ENCODE measurements around the gene MFSD2B. TPM values are rescaled to one million over a fixed set of nuclear protein-coding genes. Genes with fewer than 3 reads are reported as not detected.
A peak's percentile ranks its signal among the peaks of the same experiment; 100 is the strongest.
"Not testable (repeated sequence)": the region's sequence is repeated elsewhere in the genome, so short reads cannot be mapped to it uniquely, and the experiment has no call there.

MFSD2B gene
- total RNA-seq, 1 experiment from 2014 or later: not detected

GRCh38 chr2:24043133-24043532 is 33.2 kb downstream of the MFSD2B start:
- H3K9me3 ChIP-seq, H3K4me3 ChIP-seq, DNase-seq, H3K27me3 ChIP-seq: not testable (repeated sequence)
- H3K36me3 ChIP-seq: peaks cover 23% of the 10 kb centered on the region

DNA sequence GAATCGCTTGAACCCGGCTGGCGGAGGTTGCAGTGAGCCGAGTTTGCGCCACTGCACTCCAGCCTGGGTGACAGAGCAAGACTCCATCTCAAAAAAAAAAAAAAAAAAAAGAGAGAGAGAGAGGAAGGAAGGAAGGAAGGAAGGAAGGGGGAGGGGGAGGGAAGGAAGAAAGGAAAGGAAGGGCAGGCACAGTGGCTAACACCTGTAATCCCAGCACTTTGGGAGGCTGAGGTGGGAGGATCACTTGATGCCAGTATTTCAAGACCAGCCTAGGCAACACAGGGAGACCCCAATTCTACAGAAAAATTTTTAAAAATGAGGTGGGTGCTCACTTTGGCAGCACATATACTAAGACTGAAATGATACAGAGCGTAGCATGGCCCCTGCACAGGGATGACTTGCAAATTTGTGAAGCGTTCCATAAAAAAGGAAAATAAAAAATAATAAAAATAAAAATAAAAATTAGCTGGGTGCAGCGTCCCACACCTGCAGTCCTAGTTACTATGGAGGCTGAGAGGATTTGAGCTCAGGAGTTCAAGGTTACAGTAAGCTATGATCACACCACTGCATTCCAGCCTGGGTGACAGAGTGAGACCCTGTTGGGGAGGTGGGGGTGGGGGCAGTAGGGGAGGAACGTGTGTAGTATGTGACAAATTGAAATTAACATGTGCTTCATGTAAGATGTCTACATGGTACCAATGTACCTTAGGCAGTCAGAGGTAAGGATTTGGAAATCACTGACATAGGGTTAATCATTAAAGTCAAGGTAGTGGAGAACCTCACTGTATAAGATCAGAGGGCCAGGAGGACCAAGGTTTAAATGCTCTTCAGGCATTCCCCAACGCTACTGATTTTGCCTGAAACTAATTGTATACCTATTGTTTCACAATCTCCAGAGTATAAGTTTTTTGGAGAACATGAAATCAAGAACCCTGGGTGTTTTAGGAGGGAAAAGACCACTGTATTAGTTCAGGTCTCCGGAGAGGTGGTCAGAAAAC is 35.9 kb downstream of the MFSD2B start:
- H3K4me3 ChIP-seq: peak overlapping the region; percentile 78
- H3K9me3 ChIP-seq: no peaks in the 10 kb centered on the region

GRCh38 chr2:24046599-24046929 is 36.7 kb downstream of the MFSD2B start:
- DNase-seq: no peak
- Histone ChIP-seq H3K4me3 (peak overlapping the region; percentile 78), H3K9me3 (no peaks in the 10 kb centered on the region), H3K27me3 (no peaks in the 10 kb centered on the region), H3K36me3 (peaks cover 6% of the 10 kb centered on the region)

More for the DNA sequence above, 35.9 kb downstream of the MFSD2B start:
- no peak for DNase-seq
- H3K27me3 ChIP-seq: no peaks in the 10 kb centered on the region
- peaks cover 6% of the 10 kb centered on the region for H3K36me3 ChIP-seq

DNA sequence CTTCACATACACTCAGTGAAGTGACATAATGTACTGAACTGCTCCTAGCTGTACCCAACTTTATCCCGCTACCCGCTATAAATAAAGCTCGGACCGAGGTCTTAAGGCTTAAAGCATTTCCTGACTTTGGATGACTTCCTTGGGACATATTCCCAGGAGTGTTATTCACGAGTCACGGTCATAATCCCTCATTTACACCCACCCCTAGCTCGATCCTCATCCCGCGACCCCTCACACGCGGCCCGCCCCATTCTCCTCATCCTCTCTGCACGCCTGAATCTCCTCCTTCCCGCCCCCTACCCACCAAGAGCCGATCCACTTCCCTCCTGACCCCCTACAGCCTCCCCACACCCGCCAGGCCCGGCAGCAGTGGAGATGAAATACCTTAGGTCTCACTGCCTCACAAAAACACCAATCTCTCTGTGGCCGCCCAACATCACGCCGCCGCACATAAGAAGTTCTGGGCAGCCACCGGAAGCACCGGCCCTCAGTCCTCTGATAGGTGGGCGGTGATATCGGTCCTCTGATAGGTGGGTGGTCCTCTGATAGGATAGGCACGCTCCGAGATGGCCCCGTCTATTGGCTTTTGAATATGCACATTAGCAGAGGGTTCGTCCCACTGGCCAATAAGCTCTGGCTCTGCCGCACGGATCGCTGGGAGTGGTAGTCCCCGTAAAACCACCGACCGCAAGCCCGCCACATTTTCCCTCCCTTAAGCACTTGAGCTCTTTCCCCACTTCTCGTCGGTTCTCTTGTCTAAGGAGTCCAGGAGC is 37.2 kb downstream of the MFSD2B start, which contains the start of gene WDCP:
WDCP (minus strand) TSS at position 462 of the 773 bp plus-strand sequence. CDS start 7,897 bp downstream, outside the sequence.
- DNase-seq: peak; percentile 98
- Histone ChIP-seq H3K27me3 (no peaks in the 10 kb centered on the region), H3K4me3 (peak within 1 kb of the TSS; percentile 78), H3K9me3 (no peaks in the 10 kb centered on the region), H3K36me3 (peaks cover 6% of the 10 kb centered on the region)

DNA sequence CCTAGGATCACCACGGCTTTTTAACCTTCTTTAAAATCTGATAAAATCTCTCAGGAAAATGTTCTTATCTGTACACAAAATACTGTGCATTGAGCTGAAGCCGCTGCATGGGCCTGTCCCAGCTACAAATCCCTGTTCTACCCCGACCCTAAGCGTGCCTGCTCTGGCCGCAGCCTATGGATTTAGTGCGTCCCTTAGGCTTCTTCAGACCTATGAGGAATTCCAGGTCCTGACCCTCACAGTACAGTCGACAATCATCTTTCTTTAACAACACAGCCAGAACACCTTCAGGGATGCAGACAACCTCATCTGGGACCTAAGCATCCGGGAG is 37.8 kb downstream of the MFSD2B start:
- Histone ChIP-seq H3K27me3 (no peaks in the 10 kb centered on the region), H3K36me3 (peaks cover 6% of the 10 kb centered on the region), H3K9me3 (no peaks in the 10 kb centered on the region), H3K4me3 (peak overlapping the region; percentile 78)
- DNase-seq: no peak

GRCh38 chr2:24048769-24049484 is 39.0 kb downstream of the MFSD2B start:
- no peak for DNase-seq
- Histone ChIP-seq H3K4me3 (peak overlapping the region; percentile 38), H3K27me3 (no peaks in the 10 kb centered on the region), H3K9me3 (no peaks in the 10 kb centered on the region), H3K36me3 (peaks cover 2% of the 10 kb centered on the region; the same call in 1 of the 2 replicates)

DNA sequence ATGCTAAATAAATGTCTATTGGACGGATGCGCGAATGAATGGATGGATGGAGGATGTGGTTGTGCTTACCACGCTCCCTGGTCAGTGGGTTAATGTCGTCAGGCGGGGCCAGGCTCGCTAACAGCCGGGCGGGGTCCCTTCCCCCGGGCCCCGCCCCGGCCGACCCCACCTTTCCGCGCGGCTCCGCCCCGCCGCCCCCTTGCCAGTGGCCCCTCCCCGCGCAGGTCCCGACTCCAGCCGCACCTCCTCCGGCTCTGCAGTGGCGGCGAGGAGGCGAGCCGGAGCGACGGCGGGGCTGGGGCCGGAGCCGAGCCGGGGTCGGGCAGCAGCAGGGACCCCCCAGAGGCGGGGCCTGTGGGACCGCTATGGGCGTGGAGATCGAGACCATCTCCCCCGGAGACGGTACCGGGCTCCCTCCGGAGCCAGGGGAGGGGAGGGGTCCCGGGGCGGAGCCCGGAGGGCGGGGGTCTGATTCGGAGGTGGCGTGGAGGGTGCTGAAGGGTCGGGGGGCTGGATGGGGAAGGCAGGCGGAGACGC is 39.7 kb downstream of the MFSD2B start, which contains the start of gene FKBP1B:
FKBP1B (plus strand) TSS at position 257 of the 537 bp plus-strand sequence; CDS start at position 366, 109 bp downstream.
- no peaks in the 10 kb centered on the region for H3K9me3 ChIP-seq
- no peaks in the 10 kb centered on the region for H3K27me3 ChIP-seq
- H3K36me3 ChIP-seq: peaks cover 2% of the 10 kb centered on the region; the same call in 1 of the 2 replicates
- peak within 1 kb of the TSS; percentile 38 for H3K4me3 ChIP-seq
- DNase-seq: peak; percentile 48

- H3K27me3 ChIP-seq: no peaks in the 10 kb centered on the region
- no peak for DNase-seq
- no peaks in the 10 kb centered on the region for H3K9me3 ChIP-seq
- no peaks in the 10 kb centered on the region for H3K36me3 ChIP-seq
- H3K4me3 ChIP-seq: no peak overlapping the region
Observed at GRCh38 chr2:24050041-24050979, 40.4 kb downstream of the MFSD2B start.

GRCh38 chr2:24051833-24052232 is 41.9 kb downstream of the MFSD2B start:
- H3K36me3 ChIP-seq: no peaks in the 10 kb centered on the region
- H3K9me3 ChIP-seq: no peaks in the 10 kb centered on the region
- no peak overlapping the region for H3K4me3 ChIP-seq
- no peaks in the 10 kb centered on the region for H3K27me3 ChIP-seq
- DNase-seq: no peak

DNA sequence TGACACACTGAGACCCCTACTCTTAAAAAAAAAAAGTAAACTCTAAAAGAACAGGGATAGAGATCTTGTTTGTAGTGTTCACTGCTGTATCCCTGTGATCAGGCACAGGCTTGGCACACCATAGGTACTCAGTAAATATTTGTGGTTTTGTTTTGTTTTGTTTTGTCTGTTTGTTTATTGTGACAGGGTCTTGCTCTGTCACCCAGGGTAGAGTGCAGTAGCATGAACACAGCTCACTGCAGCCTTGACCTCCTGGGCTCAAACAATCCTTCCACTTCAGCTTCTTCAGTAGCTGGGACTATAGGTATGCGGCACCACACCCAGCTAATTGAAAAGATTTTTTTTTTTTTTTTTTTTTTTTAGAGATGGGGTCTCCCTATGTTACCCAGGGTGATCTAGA is 43.1 kb downstream of the MFSD2B start:
- no peak overlapping the region for H3K4me3 ChIP-seq
- no peaks in the 10 kb centered on the region for H3K27me3 ChIP-seq
- no peak for DNase-seq
- no peaks in the 10 kb centered on the region for H3K36me3 ChIP-seq
- H3K9me3 ChIP-seq: no peaks in the 10 kb centered on the region

DNA sequence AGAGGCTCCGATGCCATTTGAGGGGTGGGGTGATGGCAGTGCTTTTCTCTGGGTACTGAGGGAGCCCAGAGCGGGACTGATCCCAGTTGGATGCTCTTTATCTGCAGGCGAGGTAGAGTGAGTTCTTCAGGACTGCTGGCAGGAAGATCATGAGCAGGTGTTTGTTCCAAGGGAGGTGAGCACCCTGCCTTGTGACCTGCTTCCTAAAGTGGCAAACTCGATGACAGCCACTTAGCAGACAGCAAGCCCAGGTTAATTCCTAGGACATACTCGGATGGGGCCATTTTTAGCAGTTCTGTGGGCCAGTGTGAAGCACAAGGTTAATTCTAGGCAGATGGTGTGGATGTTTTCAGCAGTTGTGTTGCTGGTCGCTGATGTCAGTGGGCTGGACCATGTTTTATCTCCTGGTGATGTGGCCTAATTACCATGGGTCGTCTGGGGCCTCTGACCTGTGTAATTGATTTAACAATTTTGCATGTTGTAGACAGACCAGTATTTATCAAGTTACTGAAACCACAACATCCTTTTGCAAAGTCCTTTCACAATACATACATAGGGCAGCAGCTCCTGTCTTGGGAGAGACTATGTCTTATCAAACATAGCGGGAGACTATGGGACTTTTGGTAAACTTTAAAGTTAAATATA is 44.6 kb downstream of the MFSD2B start:
- Histone ChIP-seq H3K27me3 (no peaks in the 10 kb centered on the region), H3K9me3 (no peaks in the 10 kb centered on the region), H3K36me3 (no peaks in the 10 kb centered on the region), H3K4me3 (no peak overlapping the region)
- DNase-seq: no peak

DNA sequence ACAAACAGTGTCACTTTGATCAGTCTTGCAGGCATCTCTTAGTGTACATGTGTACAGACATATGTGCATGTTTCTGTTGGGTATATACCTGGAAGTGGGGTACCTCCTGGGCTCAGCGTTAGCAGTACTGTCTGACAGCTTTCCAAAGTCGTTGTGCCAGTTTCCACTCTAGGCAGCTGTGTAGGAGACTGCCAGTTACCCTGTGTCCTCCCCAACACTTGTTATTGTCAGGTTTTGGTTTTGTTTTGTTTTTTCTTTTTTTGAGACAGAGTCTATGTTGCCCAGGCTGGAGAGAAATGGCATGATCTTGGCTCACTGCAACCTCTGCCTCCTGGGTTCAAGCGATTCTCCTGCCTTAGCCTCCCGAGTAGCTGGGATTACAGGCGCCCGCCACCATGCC is 45.9 kb downstream of the MFSD2B start:
- H3K4me3 ChIP-seq: no peak overlapping the region
- H3K36me3 ChIP-seq: no peaks in the 10 kb centered on the region
- no peaks in the 10 kb centered on the region for H3K9me3 ChIP-seq
- DNase-seq: no peak
- H3K27me3 ChIP-seq: no peaks in the 10 kb centered on the region

DNA sequence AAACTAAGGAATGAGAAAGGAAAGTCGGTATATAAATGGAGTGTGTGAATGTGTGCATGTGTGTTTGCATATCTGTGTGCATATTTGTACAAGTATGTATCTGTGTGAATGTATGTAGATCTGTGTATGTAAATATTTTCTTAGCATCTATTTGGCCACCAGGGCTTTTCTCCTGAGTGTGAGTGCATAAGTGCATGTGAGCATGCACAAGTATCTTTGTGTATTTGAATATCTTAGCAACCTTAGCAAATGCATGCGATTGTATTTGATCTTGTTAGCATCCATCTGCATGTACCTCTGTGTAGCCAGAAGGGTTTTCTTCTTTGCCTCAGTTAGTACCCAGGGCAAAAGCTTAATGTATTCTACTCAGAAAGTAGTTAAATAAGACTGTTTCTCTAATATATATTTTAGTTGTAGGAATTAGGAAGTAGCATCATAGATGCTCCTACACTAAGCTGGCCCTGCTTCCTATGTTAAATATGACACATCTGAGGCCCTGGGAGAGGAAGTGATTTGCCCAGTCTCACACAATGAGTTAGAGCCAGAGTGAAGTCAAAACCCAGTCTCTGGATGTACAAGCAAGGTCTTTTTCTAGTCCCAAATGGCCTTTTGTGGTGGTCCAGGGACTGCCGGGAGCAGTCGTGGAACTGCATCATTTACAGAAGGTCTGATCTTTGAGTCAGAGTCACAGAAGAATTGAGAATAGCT is 48.8 kb downstream of the MFSD2B start:
- no peaks in the 10 kb centered on the region for H3K9me3 ChIP-seq
- no peak for DNase-seq
- H3K36me3 ChIP-seq: no peaks in the 10 kb centered on the region
- no peak overlapping the region for H3K4me3 ChIP-seq
- no peaks in the 10 kb centered on the region for H3K27me3 ChIP-seq

DNA sequence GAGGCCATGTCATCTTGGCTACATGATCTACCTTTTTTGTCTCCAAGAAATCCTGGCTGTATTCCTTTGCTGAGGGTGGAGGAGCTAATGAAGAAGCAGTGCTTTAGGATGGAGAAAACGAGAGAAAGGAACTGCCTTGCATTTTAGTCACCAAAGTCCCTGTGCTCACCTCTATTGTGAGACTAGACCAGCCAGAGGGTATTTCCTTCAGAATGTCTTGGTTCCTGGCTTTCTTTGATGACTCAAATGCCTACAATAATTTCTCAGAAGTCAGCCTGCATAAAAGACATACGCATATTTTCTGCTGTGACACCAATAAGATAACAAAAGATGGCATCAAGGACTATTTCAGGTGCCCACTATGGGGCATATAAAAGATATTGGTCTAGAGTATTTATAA is 55.5 kb downstream of the MFSD2B start:
- no peaks in the 10 kb centered on the region for H3K9me3 ChIP-seq
- H3K4me3 ChIP-seq: no peak overlapping the region
- DNase-seq: no peak
- H3K27me3 ChIP-seq: no peaks in the 10 kb centered on the region
- H3K36me3 ChIP-seq: peaks cover 24% of the 10 kb centered on the region

DNA sequence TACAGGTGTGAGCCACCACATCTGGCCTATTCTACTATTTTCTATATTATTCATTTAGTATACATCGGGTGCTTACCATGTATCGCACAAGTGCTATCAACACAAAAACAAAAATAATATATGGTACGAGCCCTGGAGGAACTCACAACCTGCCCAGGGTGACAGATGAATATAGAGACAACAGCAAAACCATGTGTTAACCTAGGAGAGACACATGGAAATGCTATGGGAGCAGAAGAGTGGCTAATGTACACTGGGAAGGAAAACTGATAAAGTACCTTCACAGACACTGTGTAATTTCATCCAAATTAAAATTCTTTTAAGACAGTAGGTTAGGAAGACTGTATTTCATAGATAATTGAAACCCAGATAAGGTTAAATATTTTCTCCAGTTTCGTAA is 62.4 kb downstream of the MFSD2B start:
- Histone ChIP-seq H3K9me3 (no peaks in the 10 kb centered on the region), H3K4me3 (no peak overlapping the region), H3K27me3 (no peaks in the 10 kb centered on the region), H3K36me3 (peaks cover 33% of the 10 kb centered on the region)
- DNase-seq: no peak

Measured in MG63 (cell line).